ENCODE results near the gene CYSRT1.
"Not testable (repeated sequence)": the region's sequence is repeated elsewhere in the genome, so short reads cannot be mapped to it uniquely, and the experiment has no call there.

CYSRT1 gene

DNA sequence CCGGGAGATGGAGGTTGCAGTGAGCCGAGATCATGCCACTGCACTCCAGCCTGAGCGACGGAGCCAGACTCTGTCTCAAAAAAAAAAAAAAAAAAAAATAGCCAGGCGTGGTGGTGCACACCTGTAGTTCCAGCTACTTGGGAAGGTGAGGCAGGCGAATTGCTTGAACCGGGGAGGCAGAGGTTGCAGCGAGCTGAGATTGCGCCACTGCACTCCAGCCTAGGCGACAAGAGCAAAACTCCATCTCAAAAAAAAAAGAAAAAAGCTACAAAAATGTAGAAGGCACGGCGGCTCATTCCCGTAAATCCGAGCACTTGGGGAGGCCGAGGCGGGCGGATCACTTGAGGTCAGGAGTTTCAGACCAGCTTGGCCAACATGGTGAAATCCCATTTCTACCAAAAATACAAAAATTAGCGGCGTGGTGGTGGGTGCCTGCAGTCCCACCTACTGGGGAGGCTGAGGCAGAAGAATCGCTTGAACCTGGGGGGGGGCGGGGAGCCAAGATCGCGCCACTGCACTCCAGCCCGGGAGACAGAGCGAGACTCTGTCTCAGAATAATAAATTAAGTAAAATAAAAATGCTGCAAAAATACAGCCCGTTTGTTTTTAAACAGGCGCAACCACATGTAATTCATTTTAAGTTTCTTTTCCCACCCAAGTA lies 14.7 kb downstream of the CYSRT1 start:
- DNase-seq, result not testable (repeated sequence)

DNA sequence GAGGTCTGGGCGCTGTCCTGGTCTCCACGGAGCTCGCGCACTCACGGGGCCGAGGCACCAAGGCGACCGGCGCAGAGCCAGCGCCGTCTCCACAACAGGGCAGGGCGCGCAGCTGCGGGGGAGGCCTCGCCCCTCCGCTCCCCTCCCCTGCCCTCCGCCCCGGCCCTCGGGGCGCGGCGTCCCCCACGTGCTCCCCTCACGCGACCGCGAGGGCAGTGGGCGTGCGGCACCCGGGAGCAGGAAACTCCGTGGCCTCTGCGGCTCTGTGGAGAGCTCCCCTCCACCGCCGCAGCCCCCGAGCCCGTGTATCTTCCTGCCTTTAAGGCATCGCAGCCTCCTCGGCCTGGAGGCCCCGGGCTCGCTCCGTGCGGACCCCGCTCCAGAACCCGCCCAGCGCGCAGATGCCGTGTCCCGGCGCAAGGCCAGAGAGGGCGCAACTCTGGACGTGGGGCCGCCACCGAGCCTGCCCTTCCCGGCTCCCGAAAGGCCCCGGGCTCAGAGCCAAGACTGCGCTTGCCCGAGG lies 15.4 kb downstream of the CYSRT1 start:
- DNase-seq, result peak; percentile 65

- DNase-seq, result peak; percentile 94
Observed at GRCh38 chr9:137240841-137241489, 16.0 kb downstream of the CYSRT1 start, which contains the start of gene TUBB4B. Gene TUBB4B, plus strand, starts transcription at chr9:137241287. Its CDS starts 74 bp downstream, at chr9:137241361.

DNA sequence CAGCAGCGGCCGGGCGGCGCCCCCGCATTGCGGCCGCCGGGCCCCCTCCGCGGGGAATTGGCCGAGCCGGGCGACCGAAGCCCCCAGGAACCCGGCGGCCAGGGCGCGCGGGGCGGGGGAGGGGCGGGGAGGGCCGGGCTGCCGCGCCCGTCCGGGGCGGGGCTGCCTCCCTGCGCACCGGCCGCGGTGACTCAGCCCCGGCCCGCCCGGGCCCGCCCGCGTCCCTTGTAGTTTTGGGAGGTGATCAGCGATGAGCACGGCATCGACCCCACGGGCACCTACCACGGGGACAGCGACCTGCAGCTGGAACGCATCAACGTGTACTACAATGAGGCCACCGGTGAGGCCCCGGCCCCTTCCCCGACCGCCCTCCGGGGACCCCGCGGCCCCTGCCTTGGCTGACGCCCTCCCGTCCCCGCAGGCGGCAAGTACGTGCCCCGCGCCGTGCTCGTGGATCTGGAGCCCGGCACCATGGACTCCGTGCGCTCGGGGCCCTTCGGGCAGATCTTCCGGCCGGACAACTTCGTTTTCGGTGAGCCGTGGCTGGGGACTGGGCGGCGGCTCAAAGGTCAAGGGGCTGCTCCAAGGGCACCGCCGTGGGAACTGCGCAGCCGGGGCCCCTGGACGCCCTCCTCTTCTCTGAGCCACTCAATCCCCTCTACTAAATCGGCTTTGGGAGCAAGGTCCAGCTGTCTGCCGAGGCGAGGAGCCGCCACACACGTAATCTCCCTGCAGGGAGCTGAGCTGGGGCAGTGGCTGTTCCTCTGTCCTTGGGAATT lies 16.7 kb downstream of the CYSRT1 start:
- peak; percentile 64 for DNase-seq

- DNase-seq, result no peak
Observed at GRCh38 chr9:137242269-137243203, 17.6 kb downstream of the CYSRT1 start.

GRCh38 chr9:137243266-137243625 lies 18.3 kb downstream of the CYSRT1 start:
- DNase-seq, result not testable (repeated sequence)

DNA sequence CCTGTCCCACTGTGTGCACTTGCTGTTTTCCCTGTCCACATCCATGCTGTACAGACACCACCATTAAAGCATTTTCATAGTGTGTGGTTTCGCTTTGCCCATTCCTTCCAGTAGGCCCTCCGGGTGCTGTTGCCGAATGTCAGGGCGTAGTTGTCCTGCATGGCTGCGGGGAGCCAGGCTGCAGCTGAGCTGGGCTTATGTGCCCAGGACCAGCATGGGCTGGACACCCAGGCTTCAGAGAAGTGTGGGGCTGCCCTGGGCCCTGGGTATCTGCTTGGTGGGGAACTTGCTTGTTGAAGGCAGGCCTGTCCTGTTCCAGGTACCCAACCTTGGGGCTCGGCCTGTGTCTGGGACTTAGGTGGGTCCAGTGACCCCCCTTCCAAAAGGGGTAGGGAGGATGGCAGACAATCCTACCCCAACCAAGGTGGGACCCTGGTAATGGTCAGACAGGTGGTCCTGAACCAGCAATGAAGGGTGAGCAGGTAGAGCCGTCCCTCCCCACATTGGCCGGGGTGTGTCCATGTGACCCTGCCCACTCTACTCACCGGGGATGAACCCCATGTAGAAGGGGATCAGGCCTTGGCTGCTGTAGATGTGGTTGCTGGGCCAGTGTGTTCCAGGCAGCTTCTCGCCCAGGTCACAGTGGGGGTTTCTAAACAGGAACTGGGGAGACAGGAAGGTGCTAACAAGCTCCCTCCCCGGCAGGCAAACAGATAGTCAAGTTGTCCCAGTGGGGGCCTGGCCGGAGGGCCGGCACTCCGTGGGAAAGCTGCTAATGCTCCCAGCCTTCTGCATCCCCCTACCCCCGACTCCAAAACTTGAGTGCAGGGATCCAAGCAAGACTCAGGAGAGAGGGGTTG lies 18.9 kb downstream of the CYSRT1 start:
- no peak for DNase-seq

GRCh38 chr9:137244486-137245449 lies 19.8 kb downstream of the CYSRT1 start:
- DNase-seq, result no peak

- DNase-seq, result no peak
Observed at GRCh38 chr9:137245450-137246421, 20.8 kb downstream of the CYSRT1 start.

GRCh38 chr9:137247135-137247915 lies 22.4 kb downstream of the CYSRT1 start:
- no peak for DNase-seq

- DNase-seq, result no peak
Observed at GRCh38 chr9:137247916-137248175, 22.9 kb downstream of the CYSRT1 start.

DNA sequence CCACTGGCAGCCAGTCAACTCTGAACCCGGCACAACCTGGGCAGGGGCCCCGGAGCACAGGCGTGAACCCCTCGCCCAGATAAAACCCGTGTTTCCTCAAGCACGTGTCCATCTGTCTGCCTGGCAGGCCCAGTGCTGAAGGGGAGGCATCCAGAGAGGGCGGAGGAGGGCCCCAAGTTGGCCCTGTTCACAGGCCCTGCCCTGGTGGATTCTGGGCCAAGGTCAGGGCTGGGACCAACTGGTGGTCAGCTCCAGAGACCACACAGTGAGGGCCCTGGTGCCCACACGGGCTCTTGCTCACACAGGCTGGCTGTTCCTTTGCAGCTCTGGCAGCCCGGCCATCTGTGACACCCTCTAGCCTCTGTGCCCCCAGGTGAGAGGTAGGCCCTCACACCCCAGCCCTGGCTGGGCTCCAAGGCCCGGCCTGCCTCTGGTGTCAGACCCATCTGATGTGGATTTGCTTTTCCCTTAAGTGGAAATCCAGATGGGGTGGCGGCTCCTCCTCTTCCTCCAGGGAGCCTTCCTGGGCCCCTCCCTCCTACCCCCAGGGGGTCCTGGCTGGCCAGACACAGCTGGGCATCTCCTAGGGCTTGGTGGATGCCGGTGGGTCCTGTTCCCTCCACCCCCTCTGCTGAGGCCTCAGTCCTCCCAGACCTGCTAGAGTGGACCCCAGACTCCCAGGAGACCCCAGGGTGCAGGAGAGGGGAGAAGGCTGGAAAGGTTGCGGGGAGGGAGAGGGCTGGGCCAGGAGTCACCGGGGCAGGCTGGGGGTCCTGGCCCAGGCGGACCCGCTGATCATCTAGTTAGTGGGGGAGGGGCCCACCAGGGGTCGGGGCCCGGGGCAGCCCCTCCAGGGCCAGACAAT lies 25.6 kb downstream of the CYSRT1 start:
- DNase-seq, result no peak

- DNase-seq, result no peak
Observed at GRCh38 chr9:137251194-137251461, 26.2 kb downstream of the CYSRT1 start, which contains the start of gene STPG3. Gene STPG3, plus strand, starts transcription at chr9:137251286. Its CDS starts 1 bp downstream, at chr9:137251287.

GRCh38 chr9:137251490-137252268 lies 26.7 kb downstream of the CYSRT1 start:
- no peak for DNase-seq

DNA sequence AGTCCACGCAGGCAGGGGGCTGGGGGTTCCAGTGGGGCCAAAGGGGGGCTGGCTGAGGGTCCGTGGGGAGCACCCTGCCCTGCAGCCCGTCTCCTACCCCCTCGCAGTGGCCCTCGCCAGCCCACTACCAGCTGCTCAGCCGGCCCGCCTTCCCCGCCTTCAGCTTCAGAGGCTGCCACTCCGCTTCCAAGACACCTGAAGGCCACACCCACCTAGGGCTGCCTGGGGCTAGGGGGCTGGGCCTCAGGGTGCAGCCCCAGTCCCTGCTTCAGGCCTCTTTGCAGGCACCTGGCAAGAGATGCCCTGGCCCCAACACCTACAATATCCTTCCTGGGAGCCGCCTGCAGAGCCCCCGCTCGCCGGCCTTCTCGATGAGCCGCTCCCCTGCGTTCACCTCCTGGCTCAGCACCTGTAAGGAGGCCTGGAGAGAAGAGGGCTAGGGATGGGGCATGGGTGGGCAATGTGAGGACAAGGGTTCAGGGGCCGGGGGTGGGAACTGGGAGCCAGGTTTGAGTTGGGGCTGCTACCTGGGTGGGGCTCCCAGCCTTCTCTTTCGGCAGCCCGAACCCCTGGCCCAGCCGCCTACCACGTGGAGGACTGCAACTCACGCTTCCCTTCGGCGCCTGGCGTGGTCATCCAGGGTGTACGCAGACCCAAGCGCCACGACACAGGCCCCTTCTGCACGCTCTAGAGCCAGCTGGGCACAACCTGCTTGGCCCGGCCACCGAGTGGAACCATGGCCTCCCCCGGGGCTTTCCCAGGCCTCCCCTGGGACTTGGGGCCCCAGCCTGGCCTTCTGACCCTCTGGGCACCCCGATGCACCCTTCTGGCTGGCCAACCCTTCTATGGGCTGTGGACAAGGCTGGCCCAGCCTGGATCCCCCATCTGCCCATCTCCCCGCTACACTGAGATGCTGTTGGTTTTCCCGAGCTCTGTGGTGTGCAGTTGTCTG lies 27.9 kb downstream of the CYSRT1 start:
- no peak for DNase-seq
